T-cell (primary cell): ENCODE results near the gene SPRING1. TPM values are rescaled to one million over a fixed set of nuclear protein-coding genes. Genes with fewer than 3 reads are reported as not detected.

ENCODE experiments used
- ATAC-seq, 4 experiments: fragments of 200-7000 bp in 3 of 4; fragments of 150-1000 bp in 1 of 4; cut with Tn5 transposase; replicated peaks in 1 of 4; 1 replicate in 3 of 4; 2 replicates in 1 of 4; pipeline ENCODE4 v1.10.0; 2021; ENCODE audit warnings: moderate library complexity in 3 of 4, mild to moderate bottlenecking in 2 of 4, moderate number of reproducible peaks in 1 of 4
- CTCF ChIA-PET, 2 donors: fragments of 300-600 bp; sonication (Branson Sonifier 250); formaldehyde crosslinking; loops; one replicate each; lab custom pipeline; 2022; ENCODE audit warnings: antibody characterized with exemption in 2 of 2; lab: Charles Lee
- POLR2A ChIA-PET, 2 donors: fragments of 300-600 bp; sonication (Branson Sonifier 250); formaldehyde crosslinking; loops; one replicate each; lab custom pipeline; 2022; ENCODE audit warnings: antibody characterized with exemption in 2 of 2; lab: Charles Lee
- DNase-seq, 35 experiments: peaks; one replicate each; pipeline versions ENCODE4 v3.0.0 to v3.0.0-alpha.2; 2013 to 2023
- H3K27ac ChIP-seq: one replicate; pipeline ENCODE4 v1.5.1; 2013; ENCODE audit warnings: low read length
- H3K27me3 ChIP-seq, 2 experiments: replicated peaks in 1 of 2; 1 replicate in 1 of 2; 2 replicates in 1 of 2; pipeline versions ENCODE4 v1.6.1 to v1.7.0; 2013; ENCODE audit warnings: low read length in 1 of 2, mixed read lengths in 1 of 2; ENCODE audit not compliant: control insufficient read depth in 2 of 2, insufficient read depth in 2 of 2; ENCODE audit errors: extremely low read depth in 1 of 2
- H3K36me3 ChIP-seq, 2 donors: 1 replicate in 1 of 2; 2 replicates in 1 of 2; pipeline versions ENCODE4 v1.6.1 to v1.7.0; 2013; ENCODE audit warnings: low read length in 1 of 2; ENCODE audit not compliant: control insufficient read depth in 2 of 2, insufficient read depth in 1 of 2; ENCODE audit errors: extremely low read depth in 1 of 2
- H3K4me1 ChIP-seq, 2 experiments: 1 replicate in 1 of 2; 2 replicates in 1 of 2; pipeline versions ENCODE4 v1.6.1 to v1.7.0; 2013; ENCODE audit warnings: low read length in 2 of 2, mixed read lengths in 1 of 2; ENCODE audit not compliant: insufficient read depth in 2 of 2, control insufficient read depth in 1 of 2; ENCODE audit errors: extremely low read depth in 1 of 2
- H3K4me3 ChIP-seq, 2 donors: 1 replicate in 1 of 2; 2 replicates in 1 of 2; pipeline versions ENCODE4 v1.5.1 to v1.7.0; 2013; ENCODE audit warnings: mild to moderate bottlenecking in 2 of 2, low read length in 1 of 2, moderate library complexity in 1 of 2; ENCODE audit not compliant: control insufficient read depth in 1 of 2; ENCODE audit errors: extremely low read depth in 1 of 2
- H3K9me3 ChIP-seq: 2 replicates; pipeline ENCODE4 v1.7.0; 2013
- H3K27ac Mint-ChIP-seq, 2 donors: one replicate each; pipeline ENCODE4 v1.8.0; 2020 to 2021; ENCODE audit warnings: mild to moderate bottlenecking in 2 of 2, mixed read lengths in 2 of 2
- H3K27me3 Mint-ChIP-seq, 2 donors: one replicate each; pipeline ENCODE4 v1.8.0; 2021 to 2022; ENCODE audit warnings: mixed read lengths in 2 of 2
- H3K36me3 Mint-ChIP-seq: one replicate; pipeline ENCODE4 v1.8.0; 2021; ENCODE audit warnings: mixed read lengths
- H3K4me1 Mint-ChIP-seq, 3 donors: one replicate each; pipeline ENCODE4 v1.8.0; 2020 to 2022; ENCODE audit warnings: mixed read lengths in 3 of 3, mild to moderate bottlenecking in 1 of 3
- H3K4me3 Mint-ChIP-seq, 3 donors: one replicate each; pipeline ENCODE4 v1.8.0; 2020 to 2022; ENCODE audit warnings: mild to moderate bottlenecking in 3 of 3, mixed read lengths in 3 of 3, moderate library complexity in 3 of 3
- H3K9me3 Mint-ChIP-seq, 3 donors: one replicate each; pipeline ENCODE4 v1.8.0; 2020 to 2022; ENCODE audit warnings: mixed read lengths in 3 of 3
- WGBS: methylation state at CpG from one replicate; pipeline ENCODE4 v1.1.5; 2013; ENCODE audit warnings: missing lambda C conversion rate; ENCODE audit not compliant: insufficient coverage; 5-methylcytosine and 5-hydroxymethylcytosine counted together
- total RNA-seq, 35 experiments: library from RNA in 6 of 35; stranded (reverse) in 6 of 35; fragments of 120-200 nt in 1 of 35; gene quantifications; one replicate each; pipeline versions ENCODE4 v1.2.1 to v1.2.4 and lab custom pipeline; 2013 to 2026

SPRING1 gene
- total RNA-seq, 5 donors from 2014 or later (not counting 1 experiment from before 2014, with no cell fraction given), result 15.0 to 31.7 (median 30.9) TPM

- no peak overlapping the region for H3K4me3 Mint-ChIP-seq
- ChIA-PET CTCF (no interaction called here), POLR2A (no interaction called here)
- no peaks in the 10 kb centered on the region for H3K9me3 Mint-ChIP-seq
- H3K4me3 ChIP-seq, result no peak overlapping the region
- 83% methylated on average over 1 of the region's 4 CpGs for WGBS
- DNase-seq (no peak), ATAC-seq (peak in 1 of 4 experiments; percentile 42)
- H3K27ac Mint-ChIP-seq, result no peak overlapping the region
- H3K4me1 ChIP-seq, result no peaks in the 10 kb centered on the region
- H3K36me3 Mint-ChIP-seq, result peaks cover 14% of the 10 kb centered on the region
- H3K4me1 Mint-ChIP-seq, result no peaks in the 10 kb centered on the region
- H3K27ac ChIP-seq, result no peak overlapping the region
- H3K27me3 Mint-ChIP-seq, result no peaks in the 10 kb centered on the region
- no peaks in the 10 kb centered on the region for H3K9me3 ChIP-seq
- H3K27me3 ChIP-seq, result no peaks in the 10 kb centered on the region
- no peaks in the 10 kb centered on the region for H3K36me3 ChIP-seq
Measured at GRCh38 chr12:116774020-116774419, 36.2 kb upstream of the SPRING1 start.

GRCh38 chr12:116773276-116773731, 35.4 kb upstream of the SPRING1 start:
- POLR2A ChIA-PET, result no interaction called here
- no peaks in the 10 kb centered on the region for H3K27me3 ChIP-seq

GRCh38 chr12:116771651-116772050, 33.8 kb upstream of the SPRING1 start:
- Histone ChIP-seq H3K4me1 (no peaks in the 10 kb centered on the region), H3K9me3 (no peaks in the 10 kb centered on the region), H3K36me3 (no peaks in the 10 kb centered on the region), H3K4me3 (no peak overlapping the region), H3K27me3 (no peaks in the 10 kb centered on the region), H3K27ac (no peak overlapping the region)
- Mint-ChIP-seq H3K27me3 (no peaks in the 10 kb centered on the region), H3K9me3 (no peaks in the 10 kb centered on the region), H3K4me1 (no peaks in the 10 kb centered on the region), H3K4me3 (no peak overlapping the region), H3K36me3 (peaks cover 14% of the 10 kb centered on the region), H3K27ac (no peak overlapping the region)
- 79% methylated on average over 5 of the region's 8 CpGs for WGBS
- POLR2A ChIA-PET, result no interaction called here
- DNase-seq, result no peak
- no peak for ATAC-seq
- CTCF ChIA-PET, result no interaction called here

More at GRCh38 chr12:116773276-116773731, 35.4 kb upstream of the SPRING1 start:
- DNase-seq (no peak), ATAC-seq (no peak)
- Histone ChIP-seq H3K27ac (no peak overlapping the region), H3K4me1 (no peaks in the 10 kb centered on the region), H3K4me3 (no peak overlapping the region), H3K36me3 (no peaks in the 10 kb centered on the region), H3K9me3 (no peaks in the 10 kb centered on the region)
- H3K9me3 Mint-ChIP-seq, result no peaks in the 10 kb centered on the region
- H3K4me1 Mint-ChIP-seq, result no peaks in the 10 kb centered on the region
- WGBS, result 86% methylated on average over 3 of the region's 4 CpGs
- CTCF ChIA-PET, result no interaction called here
- peaks cover 12% of the 10 kb centered on the region for H3K36me3 Mint-ChIP-seq
- no peak overlapping the region for H3K27ac Mint-ChIP-seq
- no peaks in the 10 kb centered on the region for H3K27me3 Mint-ChIP-seq
- no peak overlapping the region for H3K4me3 Mint-ChIP-seq

- Mint-ChIP-seq H3K9me3 (no peaks in the 10 kb centered on the region), H3K4me1 (no peaks in the 10 kb centered on the region), H3K27me3 (no peaks in the 10 kb centered on the region), H3K4me3 (no peak overlapping the region), H3K27ac (no peak overlapping the region), H3K36me3 (peaks cover 12% of the 10 kb centered on the region)
- H3K4me3 ChIP-seq, result no peak overlapping the region
- H3K27ac ChIP-seq, result no peak overlapping the region
- ChIA-PET CTCF (no interaction called here), POLR2A (no interaction called here)
- H3K9me3 ChIP-seq, result no peaks in the 10 kb centered on the region
- DNase-seq (no peak), ATAC-seq (no peak)
- 80% methylated on average over 1 of the region's 3 CpGs for WGBS
- no peaks in the 10 kb centered on the region for H3K4me1 ChIP-seq
- H3K27me3 ChIP-seq, result no peaks in the 10 kb centered on the region
- no peaks in the 10 kb centered on the region for H3K36me3 ChIP-seq
Measured at GRCh38 chr12:116766746-116767145, 28.9 kb upstream of the SPRING1 start.

- H3K27ac Mint-ChIP-seq, result no peak overlapping the region
- no peak for DNase-seq
- no peaks in the 10 kb centered on the region for H3K27me3 Mint-ChIP-seq
- Histone ChIP-seq H3K36me3 (no peaks in the 10 kb centered on the region), H3K27me3 (no peaks in the 10 kb centered on the region), H3K4me1 (no peaks in the 10 kb centered on the region), H3K4me3 (no peak overlapping the region), H3K9me3 (no peaks in the 10 kb centered on the region), H3K27ac (no peak overlapping the region)
- H3K4me3 Mint-ChIP-seq, result no peak overlapping the region
- POLR2A ChIA-PET, result interaction anchor here in 1 of 2 donors (0.5 kb wide), 1 partner anchor 14 kb away, joined by 5 read pairs; no protein-coding TSS in a partner anchor
- H3K9me3 Mint-ChIP-seq, result no peaks in the 10 kb centered on the region
- H3K36me3 Mint-ChIP-seq, result peaks cover 12% of the 10 kb centered on the region
- ATAC-seq, result no peak
- no peaks in the 10 kb centered on the region for H3K4me1 Mint-ChIP-seq
- CTCF ChIA-PET, result no interaction called here
- WGBS, result 92% methylated on average over 2 of the region's 3 CpGs
Measured at GRCh38 chr12:116766285-116766684, 28.4 kb upstream of the SPRING1 start.

- no peaks in the 10 kb centered on the region for H3K9me3 ChIP-seq
- H3K9me3 Mint-ChIP-seq, result no peaks in the 10 kb centered on the region
- no peak for ATAC-seq
- no peaks in the 10 kb centered on the region for H3K36me3 ChIP-seq
- no peak overlapping the region for H3K4me3 ChIP-seq
- no peak overlapping the region for H3K4me3 Mint-ChIP-seq
- H3K27ac Mint-ChIP-seq, result no peak overlapping the region
- POLR2A ChIA-PET, result interaction anchor here in 1 of 2 donors (0.6 kb wide), 1 partner anchor 23 kb away, joined by 11 read pairs; no protein-coding TSS in a partner anchor
- 74% methylated on average over 4 of the region's 5 CpGs for WGBS
- H3K27ac ChIP-seq, result no peak overlapping the region
- CTCF ChIA-PET, result no interaction called here
- DNase-seq, result no peak
- no peaks in the 10 kb centered on the region for H3K27me3 ChIP-seq
- H3K4me1 ChIP-seq, result no peaks in the 10 kb centered on the region
- H3K4me1 Mint-ChIP-seq, result peaks cover 0 to 7% (median 0%) of the 10 kb centered on the region in 3 donors
- H3K27me3 Mint-ChIP-seq, result no peaks in the 10 kb centered on the region
- H3K36me3 Mint-ChIP-seq, result peaks cover 18% of the 10 kb centered on the region
Measured at GRCh38 chr12:116765271-116765670, 27.4 kb upstream of the SPRING1 start.

- H3K4me1 Mint-ChIP-seq, result peaks cover 0 to 8% (median 7%) of the 10 kb centered on the region in 3 donors
- ATAC-seq (no peak), DNase-seq (no peak)
- no peak overlapping the region for H3K4me3 ChIP-seq
- no peaks in the 10 kb centered on the region for H3K9me3 Mint-ChIP-seq
- no peaks in the 10 kb centered on the region for H3K4me1 ChIP-seq
- no peaks in the 10 kb centered on the region for H3K9me3 ChIP-seq
- H3K27me3 ChIP-seq, result no peaks in the 10 kb centered on the region
- ChIA-PET POLR2A (no interaction called here), CTCF (no interaction called here)
- H3K4me3 Mint-ChIP-seq, result no peak overlapping the region
- WGBS, result 100% methylated on average over 3 of the region's 4 CpGs
- H3K36me3 ChIP-seq, result no peaks in the 10 kb centered on the region
- no peaks in the 10 kb centered on the region for H3K27me3 Mint-ChIP-seq
- no peak overlapping the region for H3K27ac Mint-ChIP-seq
- peaks cover 27% of the 10 kb centered on the region for H3K36me3 Mint-ChIP-seq
- no peak overlapping the region for H3K27ac ChIP-seq
Measured at GRCh38 chr12:116761499-116761898, 23.6 kb upstream of the SPRING1 start.
